Putamen (tissue), 1 donor: Measurements from ENCODE around the gene NTRK2.
"Not testable (repeated sequence)": the region's sequence is repeated elsewhere in the genome, so short reads cannot be mapped to it uniquely, and the experiment has no call there.

ENCODE experiments used
- DNase-seq: peaks from one replicate; pipeline ENCODE4 v3.0.0-alpha.2; 2016; ENCODE audit warnings: low spot score

The NTRK2 gene

DNA sequence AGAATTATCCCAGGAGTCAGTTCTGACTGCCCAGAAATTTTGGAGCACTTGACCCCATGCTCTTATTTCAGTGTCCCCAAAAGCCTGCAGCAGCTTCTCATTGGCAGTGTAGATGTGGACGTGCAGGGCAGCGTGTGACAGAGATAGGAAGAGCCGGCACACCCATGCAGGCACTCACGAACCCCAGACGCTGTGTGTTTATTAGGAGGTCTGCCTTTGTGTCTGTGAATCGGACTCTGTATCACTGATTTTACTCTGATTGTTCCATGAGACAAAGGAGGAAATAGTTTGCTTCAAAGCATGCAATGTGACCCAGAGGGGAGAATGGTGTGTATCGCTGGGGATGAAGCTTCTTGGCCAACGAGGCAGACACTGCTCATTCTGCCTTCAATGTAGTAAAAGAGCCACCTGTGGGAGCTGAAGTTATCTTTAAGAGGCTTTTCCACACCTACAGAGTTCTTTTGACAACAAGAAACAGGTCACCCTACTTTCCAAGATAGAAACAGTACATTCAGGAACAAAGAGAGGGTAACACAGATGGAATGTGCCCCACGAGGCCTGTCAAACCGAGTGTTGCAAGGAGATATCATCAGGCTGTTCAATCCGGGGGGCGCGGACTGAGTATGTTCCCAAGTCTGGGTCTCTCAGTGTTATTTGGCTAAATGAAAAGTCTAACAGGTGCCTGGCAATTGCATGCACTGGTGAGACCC lies 224.0 kb downstream of the NTRK2 start:
- DNase-seq = no peak

- DNase-seq = no peak
Observed at GRCh38 chr9:84894859-84895258, 225.3 kb downstream of the NTRK2 start.

DNA sequence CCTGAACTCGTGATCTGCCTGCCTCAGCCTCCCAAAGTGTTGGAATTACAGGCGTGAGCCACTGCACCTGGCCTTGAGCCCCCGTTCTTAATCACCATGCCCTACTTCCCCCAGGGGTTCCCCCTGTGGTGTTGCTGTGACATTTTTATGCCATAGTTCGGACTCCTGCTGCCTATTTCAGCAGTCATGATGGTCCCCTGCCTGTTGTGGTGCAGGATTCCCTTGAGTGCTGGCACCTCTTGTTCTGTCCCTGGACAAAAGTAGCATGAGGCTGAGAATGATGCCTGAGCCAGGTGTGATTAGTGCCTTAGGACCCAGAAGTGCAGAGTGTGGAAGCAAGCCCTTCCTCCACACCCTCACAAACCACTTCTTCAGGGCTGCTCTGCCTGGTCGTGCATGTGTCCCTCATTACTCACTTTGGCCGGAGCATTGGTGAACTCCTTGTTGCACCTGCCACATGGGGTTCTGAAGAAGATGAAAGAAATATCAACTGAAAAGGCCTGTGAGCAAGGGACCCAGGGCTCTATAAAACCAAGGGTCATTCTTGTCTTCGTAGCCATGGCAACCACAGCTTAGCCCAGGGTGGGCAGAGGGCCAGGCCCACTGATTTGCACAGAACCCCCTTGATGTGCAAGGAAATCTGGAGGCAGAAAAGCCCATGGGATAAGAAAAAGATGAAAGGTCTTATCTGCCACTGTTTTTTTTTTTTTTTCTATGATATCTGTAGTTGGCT lies 228.0 kb downstream of the NTRK2 start:
- no peak for DNase-seq

DNA sequence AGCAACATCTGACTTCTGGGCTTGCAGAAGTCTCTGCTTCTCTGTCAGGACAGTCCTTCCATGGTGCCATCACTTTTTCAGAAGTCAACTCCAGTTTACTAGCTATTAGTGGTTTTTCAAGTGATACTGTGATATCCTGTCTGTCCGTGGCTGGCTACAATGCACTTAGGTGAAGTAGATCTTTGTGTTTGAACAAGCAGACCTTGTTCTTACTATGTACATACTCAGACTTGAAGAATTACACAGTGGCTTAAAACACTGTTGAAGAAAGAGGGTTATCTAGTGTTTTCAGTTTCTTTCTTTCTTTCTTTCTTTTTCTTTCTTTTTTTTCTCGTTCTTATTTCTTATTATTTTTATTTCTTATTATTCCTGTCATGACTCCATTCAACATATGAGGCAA lies 228.7 kb downstream of the NTRK2 start:
- no peak for DNase-seq

GRCh38 chr9:84898618-84899017 lies 229.1 kb downstream of the NTRK2 start:
- DNase-seq = not testable (repeated sequence)

DNA sequence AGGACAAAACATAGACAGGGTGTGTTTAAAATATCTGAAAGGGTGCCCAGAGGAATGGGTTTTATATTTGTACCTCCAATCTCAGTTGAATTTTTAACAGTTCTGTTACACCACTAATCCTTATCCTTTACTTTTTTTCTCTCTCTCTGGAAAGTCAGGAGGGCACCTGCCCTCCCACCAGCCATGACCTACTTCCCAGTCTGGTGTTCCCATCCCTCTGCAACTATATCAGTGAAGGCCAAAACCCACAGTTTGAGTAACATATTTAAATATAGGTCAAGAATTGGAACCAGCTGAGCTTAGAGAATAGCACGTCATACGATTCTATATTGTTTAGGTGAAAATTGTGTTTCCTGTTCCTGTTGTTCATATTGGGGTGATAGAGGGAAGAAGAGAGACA lies 229.8 kb downstream of the NTRK2 start:
- DNase-seq = no peak

DNA sequence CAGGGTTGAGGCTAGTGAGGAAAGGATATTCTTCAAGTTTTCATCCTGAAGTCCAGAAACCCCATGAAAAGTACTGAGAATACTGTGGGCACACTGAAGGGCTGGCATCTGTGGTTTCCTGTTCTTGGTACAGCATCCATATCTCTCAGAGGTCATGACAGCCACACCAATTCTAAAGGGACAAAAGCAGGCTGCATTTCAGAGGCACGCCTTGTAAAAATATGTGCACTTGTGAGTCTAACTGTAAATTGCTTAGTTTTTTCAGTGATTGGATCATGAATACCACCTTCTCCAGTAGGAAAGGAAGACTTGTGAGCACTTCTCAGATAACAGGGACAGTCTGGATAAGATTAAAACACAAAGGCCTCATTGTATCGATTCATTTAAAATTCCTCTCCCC lies 230.9 kb downstream of the NTRK2 start:
- no peak for DNase-seq

DNA sequence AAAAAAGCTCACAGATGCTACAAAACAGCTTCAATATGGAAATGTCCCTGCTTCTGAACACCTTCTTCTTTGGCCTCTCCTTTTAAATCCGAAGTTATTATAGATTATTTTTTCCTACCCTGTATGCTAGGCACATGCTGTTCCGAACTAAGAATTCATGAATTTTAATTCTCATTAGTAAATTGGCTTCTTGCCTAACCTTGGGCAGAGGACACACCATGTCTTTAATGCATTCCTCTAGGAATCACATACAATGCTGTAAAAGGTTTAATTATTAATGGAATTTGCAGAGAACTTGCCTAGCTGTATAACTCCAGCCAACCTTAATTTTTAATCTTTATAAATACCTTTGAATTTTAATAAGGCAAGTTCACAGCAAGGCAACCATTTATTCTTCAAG lies 234.4 kb downstream of the NTRK2 start:
- no peak for DNase-seq

DNA sequence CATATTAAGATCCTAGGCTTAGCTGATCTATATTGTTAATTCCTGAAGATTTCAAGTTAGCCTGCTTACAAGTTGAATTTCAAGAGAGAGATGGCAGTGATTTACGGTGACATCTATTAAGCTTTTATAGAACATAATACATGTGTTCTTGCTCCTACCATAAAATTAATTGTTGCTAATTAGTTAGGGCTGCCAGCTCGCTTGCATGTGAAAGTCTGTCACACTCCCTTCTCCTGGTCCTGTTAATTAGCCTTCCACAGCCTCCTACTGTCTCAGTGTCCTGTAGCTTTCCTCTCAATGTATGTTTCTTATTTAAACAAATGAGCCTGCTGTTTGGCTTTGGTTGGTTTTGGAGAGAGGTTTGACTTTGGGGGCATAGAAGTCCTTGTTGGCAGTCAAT lies 247.2 kb downstream of the NTRK2 start:
- no peak for DNase-seq

DNA sequence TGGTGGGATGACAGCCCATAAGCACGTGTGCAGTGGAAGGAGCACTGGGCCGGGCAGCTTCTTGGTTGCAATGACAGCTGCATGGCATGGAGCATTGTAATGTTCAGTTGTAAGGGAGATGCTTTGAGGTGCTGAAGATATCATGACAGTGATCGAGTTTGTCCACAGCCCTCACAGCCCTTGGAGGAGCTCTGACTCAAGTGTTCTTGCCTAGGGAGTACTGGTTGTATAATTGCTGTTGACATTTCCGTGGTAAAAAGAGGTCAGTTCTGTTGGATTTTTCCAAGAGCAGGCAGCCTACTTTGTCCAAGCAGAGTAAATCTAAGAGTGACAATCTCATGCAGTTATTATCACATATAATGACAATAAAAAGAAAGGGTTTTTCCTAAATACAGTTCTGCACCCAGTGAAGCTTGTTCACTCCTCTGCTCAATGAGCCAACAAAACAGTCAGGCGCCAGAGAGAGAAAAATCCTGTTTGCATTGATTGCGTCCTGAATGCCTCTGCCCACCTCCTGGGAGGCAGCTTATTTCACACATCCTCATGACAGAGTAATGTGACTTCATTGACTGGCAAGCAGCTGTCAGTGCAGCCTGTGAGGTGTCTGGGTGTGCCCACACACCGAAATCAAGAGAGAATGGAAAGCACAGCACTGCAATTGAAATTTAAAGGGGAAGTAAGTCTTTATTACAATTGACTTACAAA lies 248.0 kb downstream of the NTRK2 start:
- DNase-seq = peak; percentile 61

- DNase-seq = no peak
Observed at GRCh38 chr9:84919440-84919839, 249.9 kb downstream of the NTRK2 start.

DNA sequence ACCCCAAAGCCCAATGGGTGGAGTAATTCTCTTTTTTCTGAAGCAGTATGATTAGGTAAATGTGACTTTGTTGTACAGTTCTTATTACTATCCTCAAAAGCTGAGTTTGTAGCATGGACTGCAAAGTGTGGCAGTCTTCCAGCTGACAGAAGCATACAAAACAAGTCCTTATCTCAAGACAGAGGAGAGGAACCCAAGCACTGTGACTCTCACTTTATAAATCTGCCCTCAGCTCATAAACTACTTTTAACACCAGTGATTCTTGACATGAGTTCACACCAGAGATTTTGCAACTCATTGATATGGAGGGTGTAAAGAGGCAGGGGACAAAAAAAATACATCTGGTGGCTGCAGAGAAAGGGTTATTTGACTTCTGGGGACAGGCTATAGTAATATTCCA lies 251.6 kb downstream of the NTRK2 start:
- DNase-seq = no peak

DNA sequence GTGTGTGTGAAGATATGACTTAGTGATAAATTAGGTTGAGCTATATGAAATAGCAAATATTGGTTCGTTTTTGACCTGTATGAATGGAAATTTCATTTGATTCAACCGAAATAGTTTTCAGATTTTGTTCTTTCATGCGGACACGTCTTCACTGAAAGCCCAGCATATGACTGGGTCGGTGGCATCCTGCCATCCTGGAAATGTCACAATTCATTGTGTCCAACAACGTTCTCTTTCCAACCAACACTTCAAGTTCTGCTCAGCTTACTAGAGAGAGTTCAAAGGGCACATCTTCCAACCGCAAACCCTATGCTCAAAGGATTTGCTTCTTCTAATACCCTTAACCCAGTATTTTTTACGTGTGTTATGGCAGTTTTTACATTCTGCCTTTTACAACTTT lies 252.5 kb downstream of the NTRK2 start:
- DNase-seq = no peak

DNA sequence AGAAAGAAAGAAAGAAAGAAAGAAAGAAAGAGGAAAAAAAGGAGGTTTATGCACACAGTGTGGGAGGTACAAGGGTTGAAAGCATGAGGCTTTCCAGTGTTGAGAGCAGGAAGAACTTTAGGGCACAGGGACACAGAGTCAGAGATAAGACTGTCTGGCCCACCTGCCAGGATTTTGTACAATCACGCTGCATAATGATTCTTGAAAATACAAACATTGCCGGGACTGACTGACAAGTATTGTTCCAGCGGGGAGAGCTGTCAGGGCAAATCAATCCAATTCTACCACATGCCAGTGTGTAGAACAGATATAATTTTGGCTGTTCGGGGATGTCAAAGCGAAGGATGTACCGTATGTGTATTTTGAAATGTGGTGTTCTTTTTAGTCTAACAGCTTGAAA lies 254.7 kb downstream of the NTRK2 start:
- DNase-seq = no peak

DNA sequence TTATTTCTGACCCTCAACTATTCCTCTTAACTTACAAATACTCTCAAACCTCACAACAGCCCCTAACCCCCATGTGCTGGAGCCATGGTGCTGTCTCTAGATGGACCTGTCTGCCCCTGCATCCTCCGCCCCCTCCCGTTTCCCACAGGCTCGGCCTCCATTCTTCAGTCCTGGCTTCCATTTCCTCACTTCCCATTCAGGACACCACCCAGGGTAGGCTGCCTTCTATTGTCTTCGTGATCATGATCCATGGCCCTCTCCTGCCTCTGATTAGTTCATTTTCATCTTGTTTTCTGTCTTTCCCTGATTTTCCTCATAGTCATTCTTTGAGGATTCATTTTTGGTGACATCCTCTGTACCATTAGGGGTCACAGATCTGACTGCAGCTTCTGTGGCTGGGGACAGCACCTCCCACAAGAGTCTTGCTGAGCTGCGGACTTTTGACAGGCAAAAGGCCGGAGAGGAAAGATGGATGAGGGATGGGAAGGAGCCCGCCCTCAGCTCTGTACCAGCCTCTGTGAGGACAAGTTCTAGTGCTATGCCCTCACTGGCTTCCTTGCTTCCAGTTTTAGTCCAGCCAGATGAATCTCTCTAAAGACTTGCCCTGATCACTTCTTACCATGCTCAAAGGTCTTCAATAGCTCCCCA lies 255.8 kb downstream of the NTRK2 start:
- no peak for DNase-seq

DNA sequence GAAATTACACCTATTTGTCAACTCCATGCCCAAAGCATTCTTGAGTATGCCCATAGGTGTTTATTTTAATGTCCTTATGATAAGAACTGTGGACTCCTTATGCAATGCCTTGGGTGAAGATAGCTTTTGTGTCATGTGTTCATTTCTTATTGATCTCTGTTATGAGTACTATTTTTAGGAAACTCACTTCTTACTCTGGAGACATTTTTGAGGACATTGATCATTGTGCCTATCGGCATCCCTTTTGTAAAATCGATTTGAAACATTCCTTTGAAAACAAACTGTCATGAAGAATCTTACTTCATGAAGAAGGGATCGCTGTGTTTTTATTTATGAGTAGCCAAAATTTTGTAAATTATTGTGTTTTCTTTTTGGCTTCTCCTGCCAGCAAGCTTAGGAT lies 257.3 kb downstream of the NTRK2 start:
- DNase-seq = no peak

DNA sequence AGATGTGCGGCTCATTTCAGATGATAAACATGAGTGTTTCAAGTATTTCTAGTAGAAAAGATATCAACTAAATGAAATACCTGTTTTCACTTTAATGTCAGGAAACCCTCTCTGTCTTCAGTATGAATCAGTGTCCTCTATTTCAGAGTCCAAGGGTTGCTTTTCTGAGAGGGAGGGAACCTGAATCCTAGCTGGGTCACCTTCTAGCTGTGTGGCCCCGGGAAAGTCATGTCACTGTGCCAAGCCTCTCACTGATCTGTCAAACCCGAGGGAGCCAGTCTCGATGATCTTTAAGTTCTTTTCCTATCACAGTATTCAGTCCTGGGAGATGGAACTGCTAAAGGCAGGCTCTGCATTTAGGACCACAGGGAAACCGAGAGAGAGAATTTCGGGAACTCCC lies 258.9 kb downstream of the NTRK2 start:
- DNase-seq = no peak

DNA sequence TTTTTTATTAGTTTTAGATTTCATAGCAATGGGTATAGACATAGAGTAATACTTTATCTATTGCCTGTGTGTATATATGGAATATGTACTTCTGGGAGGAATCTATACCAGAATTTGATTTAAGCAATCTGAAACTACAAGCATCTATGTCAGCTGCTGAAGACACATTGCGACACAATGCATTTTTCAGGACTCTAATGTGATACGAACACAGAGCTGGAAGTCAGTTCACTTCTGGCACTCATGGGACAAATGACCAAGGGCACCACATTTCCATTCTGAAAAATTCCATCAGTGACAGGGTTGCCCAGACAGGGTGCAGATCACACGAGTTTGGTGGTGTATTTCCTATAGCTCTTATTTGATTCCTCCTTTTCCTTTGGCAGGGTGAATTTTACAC lies 259.5 kb downstream of the NTRK2 start:
- DNase-seq = no peak

DNA sequence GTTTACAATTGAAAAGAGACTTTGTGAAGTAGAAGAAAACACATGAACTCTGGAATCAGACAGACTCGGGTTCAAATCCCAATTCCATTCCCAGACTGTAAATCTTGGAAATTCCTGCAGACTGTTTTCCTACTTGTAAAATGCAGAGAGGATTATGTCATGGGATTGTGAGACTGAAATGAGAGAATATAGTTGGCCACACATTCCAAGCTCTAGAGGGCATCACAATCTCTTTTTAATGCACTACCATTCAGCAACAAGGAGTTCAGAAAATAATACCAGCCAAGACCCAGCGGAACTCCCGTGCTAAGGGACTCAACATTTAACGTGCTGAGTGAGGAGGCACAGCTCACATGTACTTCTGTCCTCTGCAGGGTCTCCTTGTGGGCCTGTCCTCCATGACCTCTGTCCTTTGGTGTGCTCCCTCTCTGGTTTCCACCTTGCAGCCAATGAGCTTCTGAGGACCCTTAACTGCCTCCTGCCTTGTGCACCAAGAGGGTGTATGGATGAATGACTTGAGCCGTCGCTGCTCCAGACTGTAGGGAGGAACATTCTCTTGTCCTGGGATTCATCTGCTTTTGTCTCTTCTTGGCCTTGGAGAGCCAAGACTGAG lies 263.5 kb downstream of the NTRK2 start:
- no peak for DNase-seq

GRCh38 chr9:84935528-84936117 lies 266.1 kb downstream of the NTRK2 start:
- DNase-seq = no peak

DNA sequence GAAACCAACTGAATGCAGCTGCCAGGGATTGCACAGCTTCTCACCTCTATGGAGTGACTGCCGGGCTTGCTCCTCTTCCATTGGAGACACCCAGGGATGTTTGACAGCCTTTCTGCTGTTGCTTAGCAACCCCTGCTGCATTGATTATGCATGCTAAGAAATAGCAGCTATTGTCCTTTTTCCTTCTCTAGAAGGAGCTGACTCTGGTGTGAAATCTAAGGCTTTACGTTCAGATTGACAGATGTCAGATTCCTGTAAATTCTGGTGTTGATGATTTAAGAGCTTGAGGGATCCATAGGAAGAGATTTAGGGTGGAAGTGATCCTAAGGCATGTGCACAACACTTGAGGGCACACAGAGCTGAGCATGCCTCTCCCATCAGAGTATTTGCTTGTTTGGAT lies 267.7 kb downstream of the NTRK2 start:
- DNase-seq = no peak

DNA sequence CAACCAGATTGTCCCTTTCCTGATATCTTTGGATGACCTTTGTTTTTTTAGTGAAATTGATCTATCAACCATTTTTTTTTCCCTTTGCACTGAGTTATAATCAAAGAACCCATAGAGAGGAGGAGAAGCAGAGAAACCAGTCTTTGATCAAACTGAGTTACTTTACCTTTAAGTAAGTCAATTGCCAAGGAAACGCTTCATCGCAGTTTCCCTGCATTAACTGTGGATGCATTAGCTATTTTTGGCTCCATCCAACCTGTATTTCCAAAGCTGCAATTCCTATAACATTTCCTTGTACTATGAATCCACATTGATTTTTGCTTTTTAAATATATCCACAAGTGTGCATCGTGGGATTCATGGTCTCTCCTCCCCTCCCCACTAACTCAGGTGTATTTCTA lies 268.1 kb downstream of the NTRK2 start:
- no peak for DNase-seq
